Fibroblast of skin of back (primary cell): Measurements from ENCODE around the gene HRH1. TPM values are rescaled to one million over a fixed set of nuclear protein-coding genes. Genes with fewer than 3 reads are reported as not detected.
"Not testable (repeated sequence)": the region's sequence is repeated elsewhere in the genome, so short reads cannot be mapped to it uniquely, and the experiment has no call there.

Experiments used
- DNase-seq: peaks from one replicate; pipeline ENCODE4 v3.0.0-alpha.2; 2013
- polyA plus RNA-seq, 2 experiments: library from polyadenylated mRNA; unstranded; fragments of 120-200 nt; gene quantifications; one replicate each; pipeline ENCODE4 v1.2.1, GENCODE V29; 2013; ENCODE audit not compliant: insufficient read length in 2 of 2

HRH1 gene
- polyA plus RNA-seq (2013, experiment 1 of 2; ENCODE audit: insufficient read length): 10.0 TPM
- 5.7 TPM for polyA plus RNA-seq (2013, experiment 2 of 2; ENCODE audit: insufficient read length)

DNA sequence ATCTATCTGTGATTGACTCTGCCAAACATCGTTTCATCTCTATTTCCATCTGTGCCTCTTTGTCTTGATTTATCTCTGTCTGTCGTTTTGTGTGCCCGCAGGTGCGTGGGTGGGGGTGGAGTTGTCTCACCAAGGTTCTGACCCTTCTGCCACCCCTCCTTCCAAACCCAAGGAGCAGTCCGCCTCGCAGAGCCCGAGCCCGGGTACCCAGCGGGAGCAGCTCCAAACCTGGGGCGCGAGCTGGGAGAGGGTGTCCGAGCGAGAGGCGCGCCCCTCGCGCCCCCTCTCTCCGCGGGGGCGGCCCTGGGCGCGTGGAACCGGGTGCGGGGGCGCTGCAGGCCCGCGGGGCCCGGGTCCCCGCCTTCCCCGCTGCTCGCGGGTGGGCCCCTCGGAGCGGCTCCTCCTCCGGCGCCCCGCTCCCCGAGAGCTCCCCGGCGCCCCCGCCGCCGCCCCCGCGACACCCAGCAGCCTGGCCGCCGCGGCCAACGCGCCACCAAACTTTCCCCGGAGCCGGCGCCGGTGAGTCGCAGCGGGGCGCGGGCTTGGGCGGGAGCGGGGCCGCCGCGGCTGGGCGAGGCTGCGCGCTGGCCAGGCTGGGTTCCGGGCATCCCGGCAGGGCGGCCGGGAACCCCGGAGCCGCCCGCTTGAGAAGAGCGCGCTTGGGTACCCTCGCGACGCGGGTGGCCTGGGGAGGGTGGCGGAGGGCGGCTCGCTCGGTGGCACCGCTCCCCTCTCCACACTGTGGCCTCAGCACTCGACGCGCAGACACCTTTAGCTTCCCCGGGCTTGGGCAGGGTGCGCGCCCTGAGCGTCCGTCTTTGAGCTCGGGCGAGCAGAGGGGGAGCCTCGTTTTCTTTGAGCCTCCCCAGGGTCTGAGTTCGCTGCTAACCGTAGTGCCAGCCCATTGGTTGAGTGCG, at the start of gene HRH1:
HRH1 (plus strand) TSS at position 458 of the 917 bp plus-strand sequence. CDS start 104,545 bp downstream, outside the sequence.
- peak; percentile 35 for DNase-seq

GRCh38 chr3:11113316-11113715, 41.0 kb upstream of the HRH1 start:
- DNase-seq: not testable (repeated sequence)

- no peak for DNase-seq
Measured at GRCh38 chr3:11115548-11115947, 38.7 kb upstream of the HRH1 start.

- peak; percentile 8 for DNase-seq
Measured at GRCh38 chr3:11116336-11117059, 37.8 kb upstream of the HRH1 start.

- DNase-seq: no peak
Measured at GRCh38 chr3:11117591-11117990, 36.7 kb upstream of the HRH1 start.

DNA sequence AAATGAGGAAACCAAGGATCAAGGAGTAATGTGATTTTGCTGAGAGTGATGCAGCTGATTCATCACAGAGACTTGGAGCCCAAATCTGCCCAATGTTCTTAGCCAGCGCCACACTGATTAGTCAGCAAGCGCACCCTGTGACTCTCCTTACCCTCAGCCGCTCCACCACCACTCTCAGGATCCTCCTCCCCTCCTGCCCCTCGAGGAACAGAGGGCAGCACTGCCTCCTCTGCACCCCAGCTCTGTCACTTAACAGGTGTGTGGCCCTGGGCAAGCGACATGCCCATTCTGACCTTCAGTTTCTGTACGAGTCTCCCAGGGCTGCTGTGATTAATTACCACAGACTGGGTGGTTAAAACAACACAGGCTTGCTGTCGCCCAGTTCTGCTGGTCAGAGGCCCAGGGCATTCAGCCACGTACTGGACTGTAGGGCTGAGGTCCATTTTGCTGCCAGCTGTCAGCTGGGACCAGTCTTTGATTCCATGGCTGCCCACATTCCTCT, 36.1 kb upstream of the HRH1 start:
- DNase-seq: peak; percentile 63

- DNase-seq: no peak
Measured at GRCh38 chr3:11120091-11120805, 34.0 kb upstream of the HRH1 start.

DNA sequence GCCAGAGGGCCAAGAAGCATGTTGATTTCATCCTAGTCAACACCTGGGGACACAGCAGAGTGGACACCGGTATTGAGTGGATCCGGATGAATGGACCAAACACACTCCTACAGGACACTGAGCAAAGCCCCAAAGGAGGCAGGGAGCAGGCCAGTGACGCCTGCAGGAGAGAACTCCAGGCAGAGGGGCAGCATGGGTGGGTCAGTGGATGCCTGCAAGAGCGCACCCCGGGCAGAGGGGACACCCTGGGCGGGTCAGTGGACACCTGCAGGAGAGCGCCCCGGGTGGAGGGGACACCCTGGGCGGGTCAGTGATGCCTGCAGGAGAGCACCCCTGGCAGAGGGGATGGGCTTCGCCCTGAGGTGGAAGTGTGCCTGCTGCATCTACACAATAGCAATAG, 27.6 kb upstream of the HRH1 start:
- DNase-seq: no peak

DNA sequence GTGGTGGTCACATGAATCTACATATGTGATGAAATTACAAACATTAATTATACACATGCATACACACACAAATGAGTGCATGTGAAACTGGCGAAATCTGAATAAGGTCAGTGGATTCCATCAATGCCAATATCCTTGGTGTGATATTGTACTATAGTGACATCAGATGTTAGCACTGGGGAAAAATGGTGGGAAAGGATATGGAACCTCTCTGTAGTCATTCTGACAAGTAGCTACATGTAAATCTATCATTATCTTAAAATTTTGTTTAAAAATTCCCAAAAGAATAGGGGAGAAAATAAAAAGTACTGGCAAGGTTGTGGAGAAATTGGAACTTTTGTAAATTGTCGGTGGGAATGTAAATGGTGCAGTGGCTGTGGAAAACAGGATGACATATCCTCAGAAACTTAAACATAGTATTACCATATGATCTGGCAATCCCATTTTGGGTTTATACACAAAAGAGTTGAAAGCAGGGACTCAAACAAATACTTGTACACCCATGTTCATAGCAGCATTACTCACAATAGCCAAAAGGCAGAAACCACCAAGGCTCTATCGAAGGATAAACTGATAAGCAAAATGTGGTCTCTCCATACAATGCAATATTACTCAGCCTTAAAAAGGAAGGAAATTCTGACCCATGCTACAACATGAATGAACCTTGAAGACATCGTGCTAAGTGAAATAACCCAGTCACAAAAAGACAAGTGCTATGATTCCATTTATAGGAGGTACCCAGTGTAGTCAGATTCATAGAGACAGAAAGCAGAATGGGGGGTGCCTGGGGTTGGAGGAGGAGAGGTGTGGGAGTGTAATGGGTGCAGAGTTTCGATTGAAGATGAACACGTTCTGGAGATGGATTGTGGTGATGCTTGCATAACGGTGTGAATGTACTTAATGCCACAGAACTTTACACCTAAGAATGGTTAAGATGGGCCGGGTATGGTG, 25.3 kb upstream of the HRH1 start:
- no peak for DNase-seq

- no peak for DNase-seq
Measured at GRCh38 chr3:11130385-11130784, 23.9 kb upstream of the HRH1 start.

- no peak for DNase-seq
Measured at GRCh38 chr3:11131371-11131770, 22.9 kb upstream of the HRH1 start.

GRCh38 chr3:11131886-11132285, 22.4 kb upstream of the HRH1 start:
- DNase-seq: not testable (repeated sequence)

- no peak for DNase-seq
Measured at GRCh38 chr3:11132861-11133260, 21.4 kb upstream of the HRH1 start.

DNA sequence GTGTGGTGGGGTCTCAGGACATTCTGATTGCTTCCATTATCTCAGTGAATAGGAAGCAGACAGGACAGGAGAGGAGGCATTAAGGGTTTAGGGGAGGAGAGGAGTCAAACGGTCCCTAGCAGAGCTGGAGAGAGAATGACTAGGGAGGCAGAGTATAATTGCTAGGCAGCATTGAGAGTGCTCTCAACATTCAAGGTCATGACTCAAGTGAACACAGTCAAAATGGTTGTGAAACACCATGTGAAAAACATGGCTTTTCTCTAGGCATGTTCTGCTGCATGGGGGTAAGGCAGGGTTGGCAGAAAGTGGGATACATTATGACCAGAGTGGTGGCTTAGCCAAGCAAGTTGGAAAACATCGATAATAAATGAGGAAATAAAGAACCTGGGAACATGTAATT, 19.5 kb upstream of the HRH1 start:
- no peak for DNase-seq

DNA sequence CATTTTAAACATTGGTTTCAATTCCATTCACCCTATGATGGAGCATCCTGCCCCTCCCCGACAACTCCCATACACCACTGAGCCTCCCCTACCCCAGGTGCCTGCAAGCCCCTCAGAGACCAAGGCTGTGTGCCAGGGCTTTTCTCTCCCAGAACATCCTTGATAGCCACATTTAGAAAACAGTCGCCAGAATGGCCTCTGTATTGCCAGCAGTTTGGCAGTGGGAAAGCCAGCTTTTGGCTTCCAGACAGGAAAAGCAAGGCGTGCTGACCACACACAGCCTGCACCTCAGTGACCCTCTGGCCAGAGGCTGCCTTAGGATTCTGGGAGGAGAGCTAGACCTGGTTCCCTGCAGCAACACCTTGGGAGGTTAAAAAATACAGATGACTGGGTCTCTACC, 18.2 kb upstream of the HRH1 start:
- DNase-seq: peak; percentile 32

- DNase-seq: peak; percentile 100
Measured at GRCh38 chr3:11136830-11137626, 17.3 kb upstream of the HRH1 start.

- DNase-seq: no peak
Measured at GRCh38 chr3:11137627-11137959, 16.7 kb upstream of the HRH1 start.

DNA sequence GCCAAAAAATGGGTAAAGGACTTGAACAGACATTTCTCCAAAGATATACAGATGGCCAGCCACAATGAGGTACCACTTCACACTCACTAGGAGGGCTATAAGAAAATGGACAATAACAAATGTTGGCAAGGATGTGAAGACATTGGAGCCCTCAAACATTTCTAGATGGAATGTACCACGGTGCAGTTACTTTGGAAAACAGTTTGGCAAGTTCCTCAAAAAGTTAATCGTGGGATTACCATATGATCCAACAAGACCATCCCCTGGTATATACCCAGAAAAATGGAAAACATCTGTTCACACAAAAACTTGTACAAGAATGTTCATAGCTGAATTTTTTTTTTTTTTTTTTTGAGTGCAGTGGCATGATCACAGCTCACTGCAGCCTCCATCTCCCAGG, 15.9 kb upstream of the HRH1 start:
- no peak for DNase-seq

- DNase-seq: peak; percentile 58
Measured at GRCh38 chr3:11140030-11140712, 14.1 kb upstream of the HRH1 start.

DNA sequence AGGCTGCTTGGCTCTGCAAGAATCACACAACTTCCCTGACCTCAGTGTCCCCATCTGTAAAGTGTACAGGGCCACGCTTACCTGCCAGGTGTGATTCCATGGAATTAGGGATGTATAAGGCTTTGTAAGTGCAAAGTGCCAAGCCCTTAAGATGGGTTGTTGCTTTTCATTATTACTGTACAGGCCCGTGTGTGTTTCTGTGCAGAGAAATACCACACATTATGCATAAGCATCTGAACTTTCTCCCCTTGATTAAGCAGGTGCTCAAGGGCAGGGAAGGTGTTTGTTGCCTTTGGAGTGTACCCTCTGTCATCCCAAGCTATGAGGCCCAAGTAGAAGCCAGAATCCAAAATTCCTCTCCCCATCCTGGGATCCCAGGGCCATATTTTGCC, 13.6 kb upstream of the HRH1 start:
- no peak for DNase-seq
